Upper lobe of left lung (tissue), 6 donors: ENCODE data around the gene ST6GALNAC3. TPM values are rescaled to one million over a fixed set of nuclear protein-coding genes. Genes with fewer than 3 reads are reported as not detected.

Experiments used
- ATAC-seq, 2 donors: fragments of 200-7000 bp; cut with Tn5 transposase; one replicate each; pipeline ENCODE4 v1.9.1; 2022; ENCODE audit warnings: mild to moderate bottlenecking in 2 of 2, moderate library complexity in 2 of 2; ENCODE audit not compliant: low FRiP score in 2 of 2
- DNase-seq, 2 donors: peaks; one replicate each; pipeline ENCODE4 v3.0.0-alpha.2; 2019 to 2020
- H3K27ac ChIP-seq, 4 donors: fragments of 200-600 bp; sonication (generic); one replicate each; pipeline ENCODE4 v1.5.1; 2016 to 2019
- H3K27me3 ChIP-seq, 4 donors: fragments of 200-600 bp; sonication (generic); one replicate each; pipeline ENCODE4 v1.5.1; 2017 to 2019
- H3K36me3 ChIP-seq, 4 donors: fragments of 200-600 bp; sonication (generic); one replicate each; pipeline ENCODE4 v1.5.1; 2016 to 2019
- H3K4me1 ChIP-seq, 4 donors: fragments of 200-600 bp; sonication (generic); one replicate each; pipeline ENCODE4 v1.5.1; 2018 to 2019
- H3K4me3 ChIP-seq, 4 donors: fragments of 200-600 bp; sonication (generic); one replicate each; pipeline ENCODE4 v1.5.1; 2017 to 2019; ENCODE audit warnings: mild to moderate bottlenecking in 2 of 4, moderate library complexity in 1 of 4
- H3K9me3 ChIP-seq, 4 donors: fragments of 200-600 bp; sonication (generic); one replicate each; pipeline ENCODE4 v1.5.1; 2018 to 2019
- EP300 ChIP-seq, 4 donors: sonication (generic); formaldehyde crosslinking; IDR thresholded peaks; one replicate each; pipeline ENCODE4 v1.5.1; 2017; ENCODE audit warnings: antibody characterized with exemption in 4 of 4, control low read depth in 2 of 4
- POLR2A ChIP-seq, 4 donors: fragments of 450-650 bp; IDR thresholded peaks; one replicate each; pipeline ENCODE4 v1.5.1; 2016 to 2017; ENCODE audit warnings: antibody characterized with exemption in 4 of 4, mild to moderate bottlenecking in 2 of 4
- POLR2AphosphoS5 ChIP-seq, 2 donors: sonication (generic); formaldehyde crosslinking; IDR thresholded peaks; one replicate each; pipeline ENCODE4 v1.5.1; 2017; ENCODE audit warnings: antibody characterized with exemption in 2 of 2
- WGBS, 2 donors: methylation state at CpG; one replicate each; pipeline ENCODE4 v1.1.5; 2017 to 2018; 5-methylcytosine and 5-hydroxymethylcytosine counted together
- total RNA-seq, 6 donors: library from RNA; depleted of rRNA in 4 of 6; stranded (reverse); fragments of >200 nt in 4 of 6; gene quantifications; one replicate each; pipeline versions ENCODE4 v1.1.0 to v1.2.1, GENCODE V29; 2016 to 2021
- TF ChIP-seq, protein P1 (sequence below), 6 experiments: fragments of 450-650 bp in 4 of 6; fragments of 200-600 bp in 2 of 6; sonication (generic) in 2 of 6; IDR thresholded peaks; one replicate each; pipeline ENCODE4 v1.5.1; 2016 to 2019; ENCODE audit warnings: antibody characterized with exemption in 6 of 6
- donor health status: DM: no; HTN: no; CAD: no; lungs with moderate emphysema.
- donor health status: DM: no; HTN: yes; CAD: no; lungs with severe emphysema.

The ST6GALNAC3 gene
- total RNA-seq, 6 donors from 2014 or later: 5.8 to 13.1 (median 11.3) TPM

DNA sequence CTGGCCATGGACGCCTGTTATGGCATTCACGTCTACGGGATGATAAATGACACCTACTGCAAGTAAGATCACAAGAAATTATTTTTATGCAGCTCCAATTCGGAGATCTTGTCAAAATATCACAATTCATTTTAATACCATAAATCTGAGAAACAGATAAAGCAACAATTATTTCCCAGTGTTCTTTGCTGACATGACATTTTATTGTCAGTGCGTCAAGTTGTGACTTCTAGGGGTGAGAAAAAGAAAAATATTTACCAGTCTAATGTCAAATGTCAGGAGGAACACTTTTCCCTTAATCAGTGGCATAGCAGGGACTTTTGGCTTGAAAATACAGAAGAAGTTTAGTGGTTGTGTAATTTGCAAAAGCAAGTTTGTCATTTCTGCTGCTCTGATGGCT lies 553.0 kb downstream of the ST6GALNAC3 start:
- ATAC-seq: no peak
- Histone ChIP-seq H3K27me3 (no peaks in the 10 kb centered on the region), H3K36me3 (no peaks in the 10 kb centered on the region), H3K9me3 (no peaks in the 10 kb centered on the region), H3K27ac (no peak overlapping the region), H3K4me3 (no peak overlapping the region), H3K4me1 (no peaks in the 10 kb centered on the region)
- TF ChIP-seq POLR2AphosphoS5 (IDR thresholded peaks at IDR 0.05) (no peak), POLR2A (IDR thresholded peaks at IDR 0.05) (no peak), EP300 (IDR thresholded peaks at IDR 0.05) (no peak)
- TF ChIP-seq, protein P1, sequence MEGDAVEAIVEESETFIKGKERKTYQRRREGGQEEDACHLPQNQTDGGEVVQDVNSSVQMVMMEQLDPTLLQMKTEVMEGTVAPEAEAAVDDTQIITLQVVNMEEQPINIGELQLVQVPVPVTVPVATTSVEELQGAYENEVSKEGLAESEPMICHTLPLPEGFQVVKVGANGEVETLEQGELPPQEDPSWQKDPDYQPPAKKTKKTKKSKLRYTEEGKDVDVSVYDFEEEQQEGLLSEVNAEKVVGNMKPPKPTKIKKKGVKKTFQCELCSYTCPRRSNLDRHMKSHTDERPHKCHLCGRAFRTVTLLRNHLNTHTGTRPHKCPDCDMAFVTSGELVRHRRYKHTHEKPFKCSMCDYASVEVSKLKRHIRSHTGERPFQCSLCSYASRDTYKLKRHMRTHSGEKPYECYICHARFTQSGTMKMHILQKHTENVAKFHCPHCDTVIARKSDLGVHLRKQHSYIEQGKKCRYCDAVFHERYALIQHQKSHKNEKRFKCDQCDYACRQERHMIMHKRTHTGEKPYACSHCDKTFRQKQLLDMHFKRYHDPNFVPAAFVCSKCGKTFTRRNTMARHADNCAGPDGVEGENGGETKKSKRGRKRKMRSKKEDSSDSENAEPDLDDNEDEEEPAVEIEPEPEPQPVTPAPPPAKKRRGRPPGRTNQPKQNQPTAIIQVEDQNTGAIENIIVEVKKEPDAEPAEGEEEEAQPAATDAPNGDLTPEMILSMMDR (IDR thresholded peaks at IDR 0.05): no peak
- WGBS, 2 donors: 93 to 94% methylated on average over 5 of the region's 5 CpGs
- DNase-seq: no peak

DNA sequence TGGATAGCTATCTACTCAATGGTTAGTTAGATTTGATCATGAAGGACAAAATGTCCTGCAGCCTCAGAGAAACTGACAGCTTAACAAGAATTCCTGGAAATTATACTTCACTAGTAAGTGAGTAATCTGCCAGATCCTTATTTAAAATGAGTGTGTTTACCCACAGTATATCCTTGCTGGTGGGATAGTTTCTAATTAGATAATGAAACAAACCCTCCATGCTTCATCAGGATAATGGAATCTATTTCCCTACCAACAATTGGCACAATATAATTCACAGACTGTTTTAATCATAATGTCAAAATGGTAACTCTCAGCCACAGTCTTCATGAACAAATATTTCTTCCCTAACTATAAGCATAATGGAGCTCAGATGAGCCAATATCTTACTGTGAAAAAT lies 553.4 kb downstream of the ST6GALNAC3 start:
- no peak overlapping the region for H3K4me3 ChIP-seq
- ATAC-seq: no peak
- no peaks in the 10 kb centered on the region for H3K27me3 ChIP-seq
- DNase-seq: no peak
- H3K27ac ChIP-seq: no peak overlapping the region
- H3K9me3 ChIP-seq: no peaks in the 10 kb centered on the region
- TF ChIP-seq POLR2AphosphoS5 (IDR thresholded peaks at IDR 0.05) (no peak), EP300 (IDR thresholded peaks at IDR 0.05) (no peak), POLR2A (IDR thresholded peaks at IDR 0.05) (no peak)
- TF ChIP-seq, protein P1 (IDR thresholded peaks at IDR 0.05): no peak
- no peaks in the 10 kb centered on the region for H3K36me3 ChIP-seq
- no peaks in the 10 kb centered on the region for H3K4me1 ChIP-seq

DNA sequence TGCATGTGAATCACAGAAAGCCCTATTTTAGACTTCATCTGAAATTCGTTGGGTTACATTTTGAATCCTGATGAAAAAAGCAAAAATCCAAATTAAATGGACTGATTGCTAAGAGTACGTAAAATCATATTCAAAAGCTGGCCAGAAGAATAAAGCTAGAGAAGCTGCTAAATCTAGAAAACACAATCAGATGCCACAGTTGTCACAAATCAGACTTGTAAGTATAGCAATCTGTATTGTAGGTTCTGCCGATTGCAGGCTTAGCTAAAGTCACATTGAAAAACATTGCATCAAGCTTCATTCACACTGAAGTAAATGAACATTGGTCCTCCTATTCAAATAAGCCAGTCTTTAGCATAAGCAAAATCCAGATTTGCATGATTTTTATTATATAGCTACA lies 557.6 kb downstream of the ST6GALNAC3 start:
- DNase-seq (no peak), ATAC-seq (no peak)
- TF ChIP-seq POLR2A (IDR thresholded peaks at IDR 0.05) (no peak), EP300 (IDR thresholded peaks at IDR 0.05) (no peak), POLR2AphosphoS5 (IDR thresholded peaks at IDR 0.05) (no peak)
- TF ChIP-seq, protein P1 (IDR thresholded peaks at IDR 0.05): no peak
- Histone ChIP-seq H3K4me3 (no peak overlapping the region), H3K9me3 (no peaks in the 10 kb centered on the region), H3K27ac (no peak overlapping the region), H3K27me3 (no peaks in the 10 kb centered on the region), H3K4me1 (no peaks in the 10 kb centered on the region), H3K36me3 (no peaks in the 10 kb centered on the region)
- 90 to 96% methylated on average over 3 of the region's 3 CpGs for WGBS, 2 donors

DNA sequence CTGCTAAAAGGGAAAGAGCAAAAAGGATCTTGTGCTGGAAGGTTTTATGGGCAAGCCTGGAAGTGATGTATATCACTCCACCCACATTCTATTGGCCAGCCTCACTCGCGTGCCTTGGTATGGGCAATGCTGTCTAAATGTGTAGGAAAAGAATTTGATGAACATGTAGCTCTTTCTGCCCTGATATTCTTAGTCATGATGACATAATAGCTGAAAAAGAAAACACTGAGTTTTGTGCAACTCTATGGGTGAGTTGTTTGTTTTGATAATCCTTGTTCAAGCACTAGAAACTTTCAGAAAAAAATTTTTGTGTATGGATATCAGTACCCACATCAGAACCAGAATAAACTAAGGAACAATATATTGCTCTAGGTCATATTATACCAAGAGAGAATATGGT lies 561.2 kb downstream of the ST6GALNAC3 start:
- Histone ChIP-seq H3K4me1 (no peaks in the 10 kb centered on the region), H3K9me3 (no peaks in the 10 kb centered on the region), H3K27ac (no peak overlapping the region), H3K4me3 (no peak overlapping the region), H3K36me3 (no peaks in the 10 kb centered on the region), H3K27me3 (no peaks in the 10 kb centered on the region)
- WGBS, 2 donors: 98 to 100% methylated on average over 2 of the region's 2 CpGs
- DNase-seq: no peak
- no peak for ATAC-seq
- no peak for TF ChIP-seq POLR2A (IDR thresholded peaks at IDR 0.05)
- no peak for TF ChIP-seq EP300 (IDR thresholded peaks at IDR 0.05)
- TF ChIP-seq POLR2AphosphoS5 (IDR thresholded peaks at IDR 0.05): no peak
- TF ChIP-seq, protein P1 (IDR thresholded peaks at IDR 0.05): no peak

DNA sequence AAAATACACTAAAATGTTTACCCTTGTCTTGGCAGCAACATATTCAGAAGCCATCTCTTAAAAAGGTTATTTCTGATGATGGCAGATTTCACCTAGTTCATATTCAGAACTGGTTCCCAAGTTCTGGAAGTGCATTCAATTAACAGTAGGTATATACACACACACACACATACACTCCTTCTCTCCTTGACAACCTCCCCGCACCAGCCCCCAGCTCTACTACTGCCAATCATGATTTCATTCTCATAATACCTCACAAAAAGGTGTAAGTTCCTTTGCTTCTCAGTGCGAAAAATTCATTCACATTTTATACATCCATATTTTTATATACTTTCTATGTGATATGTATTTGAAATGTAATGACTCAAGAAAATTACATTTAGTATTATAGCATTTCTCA lies 564.6 kb downstream of the ST6GALNAC3 start:
- no peak overlapping the region for H3K4me3 ChIP-seq
- H3K36me3 ChIP-seq: no peaks in the 10 kb centered on the region
- no peak overlapping the region for H3K27ac ChIP-seq
- no peaks in the 10 kb centered on the region for H3K27me3 ChIP-seq
- no peaks in the 10 kb centered on the region for H3K9me3 ChIP-seq
- DNase-seq (no peak), ATAC-seq (no peak)
- H3K4me1 ChIP-seq: no peaks in the 10 kb centered on the region
- 92 to 98% methylated on average over 2 of the region's 2 CpGs for WGBS, 2 donors
- TF ChIP-seq POLR2A (IDR thresholded peaks at IDR 0.05) (no peak), POLR2AphosphoS5 (IDR thresholded peaks at IDR 0.05) (no peak), EP300 (IDR thresholded peaks at IDR 0.05) (no peak)
- TF ChIP-seq, protein P1 (IDR thresholded peaks at IDR 0.05): no peak
